Upper lobe of left lung (tissue), 4 donors: ENCODE measurements around the gene ITPR1.

ENCODE experiments used
- EP300 ChIP-seq, 4 donors: sonication (generic); formaldehyde crosslinking; IDR thresholded peaks; one replicate each; pipeline ENCODE4 v1.5.1; 2017; ENCODE audit warnings: antibody characterized with exemption in 4 of 4, control low read depth in 2 of 4
- POLR2AphosphoS5 ChIP-seq, 2 donors: sonication (generic); formaldehyde crosslinking; IDR thresholded peaks; one replicate each; pipeline ENCODE4 v1.5.1; 2017; ENCODE audit warnings: antibody characterized with exemption in 2 of 2
- TF ChIP-seq, protein P1 (sequence below), 6 experiments: fragments of 450-650 bp in 4 of 6; fragments of 200-600 bp in 2 of 6; sonication (generic) in 2 of 6; IDR thresholded peaks; one replicate each; pipeline ENCODE4 v1.5.1; 2016 to 2019; ENCODE audit warnings: antibody characterized with exemption in 6 of 6

DNA sequence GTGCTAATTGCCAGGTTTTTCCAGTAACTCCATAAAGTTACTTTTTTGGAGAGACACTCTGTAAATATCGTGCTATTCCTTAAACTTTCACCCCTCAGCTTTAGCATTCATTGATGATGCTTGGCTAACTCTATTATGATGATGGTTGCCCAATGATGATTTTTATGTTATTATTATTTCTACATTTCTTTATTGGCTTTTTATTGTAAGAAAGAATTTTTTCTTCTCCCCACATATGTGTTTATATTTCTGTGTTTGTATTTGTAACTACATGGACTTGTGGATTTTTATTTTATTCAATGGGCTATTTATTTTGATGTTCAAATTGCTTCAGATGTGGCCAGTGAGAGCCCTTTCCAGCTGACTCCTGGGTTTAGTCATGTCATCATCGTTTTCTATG is 323.6 kb downstream of the ITPR1 start:
- TF ChIP-seq, protein P1, sequence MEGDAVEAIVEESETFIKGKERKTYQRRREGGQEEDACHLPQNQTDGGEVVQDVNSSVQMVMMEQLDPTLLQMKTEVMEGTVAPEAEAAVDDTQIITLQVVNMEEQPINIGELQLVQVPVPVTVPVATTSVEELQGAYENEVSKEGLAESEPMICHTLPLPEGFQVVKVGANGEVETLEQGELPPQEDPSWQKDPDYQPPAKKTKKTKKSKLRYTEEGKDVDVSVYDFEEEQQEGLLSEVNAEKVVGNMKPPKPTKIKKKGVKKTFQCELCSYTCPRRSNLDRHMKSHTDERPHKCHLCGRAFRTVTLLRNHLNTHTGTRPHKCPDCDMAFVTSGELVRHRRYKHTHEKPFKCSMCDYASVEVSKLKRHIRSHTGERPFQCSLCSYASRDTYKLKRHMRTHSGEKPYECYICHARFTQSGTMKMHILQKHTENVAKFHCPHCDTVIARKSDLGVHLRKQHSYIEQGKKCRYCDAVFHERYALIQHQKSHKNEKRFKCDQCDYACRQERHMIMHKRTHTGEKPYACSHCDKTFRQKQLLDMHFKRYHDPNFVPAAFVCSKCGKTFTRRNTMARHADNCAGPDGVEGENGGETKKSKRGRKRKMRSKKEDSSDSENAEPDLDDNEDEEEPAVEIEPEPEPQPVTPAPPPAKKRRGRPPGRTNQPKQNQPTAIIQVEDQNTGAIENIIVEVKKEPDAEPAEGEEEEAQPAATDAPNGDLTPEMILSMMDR (IDR thresholded peaks at IDR 0.05), result no peak
- TF ChIP-seq POLR2AphosphoS5 (IDR thresholded peaks at IDR 0.05) (no peak), EP300 (IDR thresholded peaks at IDR 0.05) (no peak)
